ENCODE measurements around the gene MRPL11.
A peak's percentile ranks its signal among the peaks of the same experiment; 100 is the strongest.

MRPL11 gene

DNA sequence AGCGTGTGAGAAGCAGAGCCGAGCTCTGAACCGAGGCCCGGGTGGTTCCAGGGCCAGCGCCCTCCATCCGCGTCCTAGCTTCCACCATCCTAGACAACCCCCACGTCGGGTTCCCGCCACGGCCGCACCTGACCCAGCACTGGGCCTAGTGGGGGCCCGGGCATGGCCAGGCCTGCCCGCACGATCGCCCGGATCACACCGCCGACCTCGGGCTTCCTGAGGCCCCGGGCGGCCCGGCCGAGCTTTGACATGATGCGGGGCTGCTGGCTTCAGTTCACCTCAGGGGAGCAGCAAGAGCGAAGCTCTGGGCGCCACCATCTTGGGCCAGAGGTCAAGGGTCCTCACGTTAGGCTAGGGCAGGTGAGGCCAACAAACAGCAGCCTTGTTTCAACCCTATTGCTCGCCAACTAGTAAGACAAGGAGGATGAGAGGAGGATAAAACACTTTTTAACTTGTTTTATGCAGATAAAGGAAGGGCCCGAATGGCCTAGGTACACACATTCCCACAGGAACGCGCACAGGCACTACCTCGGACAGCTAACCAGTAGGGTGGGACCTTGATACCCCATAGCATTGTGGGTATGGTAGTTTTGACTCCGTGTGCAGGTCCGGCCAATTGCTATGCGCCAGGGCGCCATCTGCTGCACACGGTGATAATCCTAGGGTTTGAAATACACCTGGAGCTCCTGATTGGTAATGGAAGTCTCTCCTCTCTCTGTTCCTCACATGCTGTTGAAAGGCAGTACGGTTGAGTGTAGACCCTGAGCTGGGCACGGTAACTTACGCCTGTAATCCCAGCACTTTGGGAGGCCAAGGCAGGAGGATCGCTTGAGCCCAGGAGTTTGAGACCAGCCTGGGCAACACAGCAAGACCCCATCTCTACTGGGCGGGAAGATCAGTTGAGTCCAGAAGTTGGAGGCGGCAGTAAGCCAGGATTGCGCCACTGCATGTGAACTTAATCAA is at the start of gene MRPL11:
TSS of gene MRPL11 (minus strand) at position 345 of the 963 bp plus-strand sequence. CDS start at position 251, 94 bp downstream.
- TF ChIP-seq, protein P1, sequence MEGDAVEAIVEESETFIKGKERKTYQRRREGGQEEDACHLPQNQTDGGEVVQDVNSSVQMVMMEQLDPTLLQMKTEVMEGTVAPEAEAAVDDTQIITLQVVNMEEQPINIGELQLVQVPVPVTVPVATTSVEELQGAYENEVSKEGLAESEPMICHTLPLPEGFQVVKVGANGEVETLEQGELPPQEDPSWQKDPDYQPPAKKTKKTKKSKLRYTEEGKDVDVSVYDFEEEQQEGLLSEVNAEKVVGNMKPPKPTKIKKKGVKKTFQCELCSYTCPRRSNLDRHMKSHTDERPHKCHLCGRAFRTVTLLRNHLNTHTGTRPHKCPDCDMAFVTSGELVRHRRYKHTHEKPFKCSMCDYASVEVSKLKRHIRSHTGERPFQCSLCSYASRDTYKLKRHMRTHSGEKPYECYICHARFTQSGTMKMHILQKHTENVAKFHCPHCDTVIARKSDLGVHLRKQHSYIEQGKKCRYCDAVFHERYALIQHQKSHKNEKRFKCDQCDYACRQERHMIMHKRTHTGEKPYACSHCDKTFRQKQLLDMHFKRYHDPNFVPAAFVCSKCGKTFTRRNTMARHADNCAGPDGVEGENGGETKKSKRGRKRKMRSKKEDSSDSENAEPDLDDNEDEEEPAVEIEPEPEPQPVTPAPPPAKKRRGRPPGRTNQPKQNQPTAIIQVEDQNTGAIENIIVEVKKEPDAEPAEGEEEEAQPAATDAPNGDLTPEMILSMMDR (IDR thresholded peaks at IDR 0.05; ENCODE audit: insufficient read depth, low read depth, low read length, missing control alignments) = peak; percentile 73
- H3K4me3 ChIP-seq (ENCODE audit: low read depth, low read length) = peak within 1 kb of the TSS; percentile 85
- peak; percentile 94 for DNase-seq (ENCODE audit: low read depth)

- TF ChIP-seq, protein P1 (IDR thresholded peaks at IDR 0.05; ENCODE audit: insufficient read depth, low read depth, low read length, missing control alignments) = no peak
- no peak for DNase-seq (ENCODE audit: low read depth)
- H3K4me3 ChIP-seq (ENCODE audit: low read depth, low read length) = no peak overlapping the region
These were observed 46.2 kb upstream of the MRPL11 start for GRCh38 chr11:66484806-66485380.

DNA sequence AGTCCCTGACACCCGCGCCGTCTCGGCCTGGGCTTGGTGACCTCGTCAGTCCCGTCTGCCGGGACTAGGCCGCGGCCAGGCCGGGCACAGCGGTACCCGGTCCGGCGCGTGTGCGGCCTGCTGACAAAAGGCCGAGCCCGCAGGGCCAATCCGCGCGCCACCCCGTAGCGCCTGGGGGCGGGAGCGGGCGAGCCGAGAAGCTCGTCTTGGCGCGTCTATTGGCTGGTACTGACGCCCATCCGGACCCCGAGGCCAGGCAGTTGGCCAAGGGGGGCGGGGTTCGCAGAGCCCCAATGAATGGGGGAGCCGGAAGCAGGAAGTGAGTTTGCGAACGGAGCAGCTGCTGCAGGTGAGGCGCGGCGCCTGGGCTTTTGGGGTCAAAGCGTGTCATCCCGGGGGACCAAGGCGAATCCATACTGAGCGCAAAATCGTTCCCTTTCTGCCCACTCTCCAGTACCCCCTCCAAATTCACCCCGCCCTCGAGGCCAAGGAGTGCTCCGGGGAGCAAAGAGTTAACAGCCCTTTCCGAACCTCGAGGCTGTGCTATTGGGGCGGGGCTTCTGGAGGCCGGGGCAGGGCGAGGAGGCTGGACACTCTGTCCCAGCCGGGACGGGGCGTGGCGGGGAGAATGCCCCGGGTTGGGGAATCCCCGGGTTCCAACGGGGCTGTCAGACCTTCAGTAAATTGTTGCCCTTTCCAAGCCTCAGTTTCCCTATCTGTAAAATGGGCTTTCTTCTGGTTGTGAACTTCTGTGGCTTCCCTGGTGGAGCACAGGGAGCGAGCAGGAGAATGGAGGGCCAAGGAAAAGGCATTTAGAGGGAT is 41.7 kb upstream of the MRPL11 start, which contains the start of gene DPP3:
TSS of gene DPP3 (plus strand) at position 318 of the 822 bp plus-strand sequence. CDS start 1,767 bp downstream, outside the sequence.
- TF ChIP-seq, protein P1 (IDR thresholded peaks at IDR 0.05; ENCODE audit: insufficient read depth, low read depth, low read length, missing control alignments) = no peak
- peak; percentile 98 for DNase-seq (ENCODE audit: low read depth)
- H3K4me3 ChIP-seq (ENCODE audit: low read depth, low read length) = peak within 1 kb of the TSS; percentile 76

DNA sequence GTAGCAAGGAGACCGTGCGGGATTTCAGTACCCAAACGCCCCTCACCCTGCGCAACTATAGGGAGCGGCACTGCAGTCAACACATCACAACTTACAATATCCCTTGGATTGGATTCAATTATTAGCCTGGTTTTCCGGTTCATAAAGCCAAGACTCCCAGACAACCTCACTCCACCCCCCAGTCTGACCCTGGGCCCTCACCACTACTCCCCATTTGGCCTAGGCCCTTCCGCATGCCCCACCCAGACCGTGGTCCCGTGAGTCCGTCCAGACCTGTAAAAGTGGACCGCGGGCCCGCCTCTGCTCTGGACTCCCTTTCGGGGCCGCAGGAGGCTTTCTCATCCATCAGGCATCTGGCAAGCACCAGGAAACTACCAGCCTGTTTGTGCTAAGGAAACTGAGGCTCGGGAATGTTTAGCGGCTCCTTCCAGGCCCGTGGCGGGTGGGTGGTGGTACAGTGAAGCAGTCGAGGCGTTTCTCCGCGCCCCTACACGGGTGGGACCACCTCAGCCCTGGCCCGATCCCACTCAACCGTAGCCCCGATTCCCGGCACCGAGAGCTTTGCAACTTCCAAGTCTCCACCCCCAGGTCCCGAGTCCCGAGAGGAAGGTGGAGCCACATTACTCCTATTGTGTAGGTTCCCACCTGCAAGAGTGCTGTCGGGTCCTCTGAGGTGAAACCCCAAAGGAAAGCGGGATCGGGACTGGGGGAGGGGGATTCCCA is 40.9 kb upstream of the MRPL11 start:
- peak; percentile 34 for DNase-seq (ENCODE audit: low read depth)
- TF ChIP-seq, protein P1 (IDR thresholded peaks at IDR 0.05; ENCODE audit: insufficient read depth, low read depth, low read length, missing control alignments) = no peak
- peak overlapping the region; percentile 76 for H3K4me3 ChIP-seq (ENCODE audit: low read depth, low read length)

DNA sequence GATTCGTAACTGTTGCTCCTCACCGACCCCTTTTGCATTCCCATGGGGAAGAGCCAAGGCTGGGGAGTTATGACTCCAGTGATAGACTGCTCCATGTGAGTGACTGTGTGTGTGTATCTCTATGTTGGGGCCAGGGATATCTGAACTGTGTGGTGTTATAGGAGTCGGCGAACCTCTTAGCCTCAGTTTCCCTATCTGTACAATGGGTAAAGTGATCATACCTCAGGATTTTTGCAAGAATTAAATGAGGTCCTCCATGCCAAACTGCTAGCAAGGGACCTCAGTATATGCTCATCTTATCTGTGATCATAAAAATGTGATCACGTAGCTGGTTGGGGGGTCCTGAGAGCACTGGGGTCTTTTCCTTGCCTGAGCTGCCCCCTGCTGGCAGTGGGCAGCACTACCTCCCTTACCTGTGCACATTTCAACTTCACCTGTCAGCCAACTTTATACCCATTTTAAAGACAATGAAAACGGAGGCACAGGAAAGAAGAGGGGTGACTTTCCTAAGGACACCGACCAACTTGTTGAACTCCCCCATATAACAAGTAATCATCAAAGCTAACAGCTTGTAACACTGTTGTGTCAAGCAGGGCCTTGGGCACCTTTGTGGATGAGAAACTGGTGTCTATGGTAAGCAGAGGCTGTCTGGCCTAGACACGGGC is 40.2 kb upstream of the MRPL11 start:
- TF ChIP-seq, protein P1 (IDR thresholded peaks at IDR 0.05; ENCODE audit: insufficient read depth, low read depth, low read length, missing control alignments) = peak; percentile 88
- H3K4me3 ChIP-seq (ENCODE audit: low read depth, low read length) = peak overlapping the region; percentile 76
- DNase-seq (ENCODE audit: low read depth) = peak; percentile 63
